ENCODE measurements around the gene NELL1.

- TF ChIP-seq CTCF (IDR thresholded peaks at IDR 0.05) (no peak), POLR2A (IDR thresholded peaks at IDR 0.05) (no peak)
These were observed 468.4 kb downstream of the NELL1 start for GRCh38 chr11:21137803-21138202.
